GM19324 (cell line): ENCODE measurements around the gene EEF1A1.
"Not testable (repeated sequence)": the region's sequence is repeated elsewhere in the genome, so short reads cannot be mapped to it uniquely, and the experiment has no call there.

Experiments
- ATAC-seq: cut with Tn5 transposase; IDR thresholded peaks from one replicate; pipeline ENCODE4 v1.9.1; 2021; ENCODE audit warnings: mild to moderate bottlenecking, moderate library complexity; ENCODE audit not compliant: unreplicated experiment, low FRiP score

Gene EEF1A1

DNA sequence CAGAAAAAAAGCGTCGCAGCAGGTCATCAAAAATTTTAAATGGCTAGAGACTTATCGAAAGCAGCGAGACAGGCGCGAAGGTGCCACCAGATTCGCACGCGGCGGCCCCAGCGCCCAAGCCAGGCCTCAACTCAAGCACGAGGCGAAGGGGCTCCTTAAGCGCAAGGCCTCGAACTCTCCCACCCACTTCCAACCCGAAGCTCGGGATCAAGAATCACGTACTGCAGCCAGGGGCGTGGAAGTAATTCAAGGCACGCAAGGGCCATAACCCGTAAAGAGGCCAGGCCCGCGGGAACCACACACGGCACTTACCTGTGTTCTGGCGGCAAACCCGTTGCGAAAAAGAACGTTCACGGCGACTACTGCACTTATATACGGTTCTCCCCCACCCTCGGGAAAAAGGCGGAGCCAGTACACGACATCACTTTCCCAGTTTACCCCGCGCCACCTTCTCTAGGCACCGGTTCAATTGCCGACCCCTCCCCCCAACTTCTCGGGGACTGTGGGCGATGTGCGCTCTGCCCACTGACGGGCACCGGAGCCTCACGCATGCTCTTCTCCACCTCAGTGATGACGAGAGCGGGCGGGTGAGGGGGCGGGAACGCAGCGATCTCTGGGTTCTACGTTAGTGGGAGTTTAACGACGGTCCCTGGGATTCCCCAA lies at the start of gene EEF1A1:
Gene EEF1A1 (minus strand): TSS at position 345 of the 663 bp plus-strand sequence. CDS start 1,006 bp downstream, outside the sequence.
- peak; percentile 69 for ATAC-seq

DNA sequence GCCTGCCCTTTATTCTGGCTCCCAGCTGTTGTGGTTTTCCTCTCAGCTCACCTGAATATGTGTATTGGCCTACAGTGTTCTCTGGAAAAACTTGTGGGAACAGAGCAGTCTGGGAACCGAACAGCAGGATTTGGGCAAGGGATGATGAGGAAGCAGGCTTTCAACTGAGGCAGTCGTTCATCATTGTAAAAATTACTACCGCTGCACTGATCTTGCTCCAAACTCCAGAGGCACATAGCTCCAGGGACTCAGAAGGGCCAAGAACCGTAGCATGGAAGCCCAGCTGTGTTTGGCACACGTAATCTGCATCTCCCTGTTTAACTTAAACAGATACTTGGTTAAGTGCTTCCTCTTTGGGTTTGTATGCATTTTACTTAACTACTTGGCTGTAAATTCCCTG lies 48.3 kb upstream of the EEF1A1 start:
- ATAC-seq = no peak

DNA sequence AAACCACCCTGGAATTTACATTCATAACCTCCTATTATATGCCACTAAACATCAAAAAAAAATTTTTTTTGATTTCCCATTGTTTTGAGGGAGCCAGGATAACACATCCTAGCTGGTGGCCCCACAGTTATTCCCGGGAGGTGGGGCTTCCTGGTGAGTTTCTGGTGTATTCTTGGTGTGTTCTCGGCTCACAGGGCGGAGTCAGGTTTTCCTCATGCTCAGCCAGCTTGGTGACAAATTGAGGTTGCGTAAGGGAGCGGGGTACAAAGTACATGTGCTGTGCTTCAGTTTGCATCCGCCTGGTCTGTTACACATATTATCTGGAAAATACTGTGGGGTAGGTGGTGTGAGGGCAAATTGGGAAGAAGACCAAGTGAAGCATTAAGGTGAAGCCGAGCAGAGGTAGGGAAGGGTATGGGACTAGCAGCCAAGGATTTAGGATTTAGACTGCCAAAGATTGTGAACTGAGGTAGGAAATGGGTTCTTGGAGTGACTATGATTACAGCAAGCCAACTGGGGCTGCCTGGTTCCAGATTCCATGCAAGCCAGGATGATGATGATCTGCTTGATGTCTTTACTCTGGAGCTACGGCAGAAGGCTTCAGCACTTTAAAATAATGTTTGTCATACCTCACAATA lies 46.2 kb upstream of the EEF1A1 start:
- no peak for ATAC-seq

DNA sequence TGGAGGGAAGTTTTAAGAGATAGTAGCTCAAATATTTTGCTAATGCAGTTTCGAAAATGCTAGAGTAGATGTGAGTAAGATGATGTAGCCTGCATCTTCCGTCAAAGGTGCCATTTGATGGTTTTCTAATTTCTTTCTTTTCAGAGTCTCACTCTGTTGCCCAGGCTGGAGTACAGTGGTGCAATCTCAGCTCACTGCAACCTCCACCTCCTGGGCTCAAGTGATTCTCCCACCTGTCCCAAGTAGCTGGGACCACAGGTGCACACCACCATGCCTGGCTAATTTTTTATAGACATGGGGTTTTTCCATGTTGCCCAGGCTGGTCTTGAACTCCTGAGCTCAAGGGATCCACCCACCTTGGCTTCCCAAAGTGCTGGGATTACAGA lies 45.6 kb upstream of the EEF1A1 start:
- ATAC-seq = not testable (repeated sequence)

DNA sequence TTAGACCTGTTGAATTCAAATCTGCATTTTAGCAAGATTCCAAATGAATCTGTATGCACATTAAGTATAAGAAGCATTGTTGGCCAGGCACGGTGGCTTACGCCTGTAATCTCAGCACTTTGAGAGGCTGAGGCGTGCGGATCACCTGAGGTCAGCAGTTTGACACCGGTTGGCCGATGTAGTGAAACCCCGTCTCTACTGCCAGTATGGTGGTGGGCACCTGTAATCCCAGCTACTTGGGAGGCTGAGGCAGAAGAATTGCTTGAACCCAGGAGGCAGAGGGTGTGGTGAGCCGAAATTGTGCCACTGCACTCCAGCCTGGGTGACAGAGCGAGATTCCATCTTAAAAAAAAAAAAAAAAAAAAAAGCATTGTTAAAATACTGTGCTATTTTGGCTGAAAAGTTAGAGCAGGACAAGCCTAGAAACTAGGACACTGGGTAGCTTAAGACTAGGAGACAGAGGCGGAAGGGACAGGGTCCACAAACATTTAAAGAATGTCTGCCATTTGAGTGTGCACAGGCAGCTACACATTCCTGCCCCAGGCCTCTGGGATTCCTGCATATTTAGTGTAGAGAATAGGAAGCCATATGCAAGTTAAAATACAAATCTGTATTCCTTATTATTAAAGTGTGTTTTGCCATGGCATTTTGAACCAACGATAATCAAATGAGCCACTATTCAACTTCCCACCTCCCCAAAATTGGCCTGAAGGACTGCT lies 45.1 kb upstream of the EEF1A1 start:
- ATAC-seq = no peak

DNA sequence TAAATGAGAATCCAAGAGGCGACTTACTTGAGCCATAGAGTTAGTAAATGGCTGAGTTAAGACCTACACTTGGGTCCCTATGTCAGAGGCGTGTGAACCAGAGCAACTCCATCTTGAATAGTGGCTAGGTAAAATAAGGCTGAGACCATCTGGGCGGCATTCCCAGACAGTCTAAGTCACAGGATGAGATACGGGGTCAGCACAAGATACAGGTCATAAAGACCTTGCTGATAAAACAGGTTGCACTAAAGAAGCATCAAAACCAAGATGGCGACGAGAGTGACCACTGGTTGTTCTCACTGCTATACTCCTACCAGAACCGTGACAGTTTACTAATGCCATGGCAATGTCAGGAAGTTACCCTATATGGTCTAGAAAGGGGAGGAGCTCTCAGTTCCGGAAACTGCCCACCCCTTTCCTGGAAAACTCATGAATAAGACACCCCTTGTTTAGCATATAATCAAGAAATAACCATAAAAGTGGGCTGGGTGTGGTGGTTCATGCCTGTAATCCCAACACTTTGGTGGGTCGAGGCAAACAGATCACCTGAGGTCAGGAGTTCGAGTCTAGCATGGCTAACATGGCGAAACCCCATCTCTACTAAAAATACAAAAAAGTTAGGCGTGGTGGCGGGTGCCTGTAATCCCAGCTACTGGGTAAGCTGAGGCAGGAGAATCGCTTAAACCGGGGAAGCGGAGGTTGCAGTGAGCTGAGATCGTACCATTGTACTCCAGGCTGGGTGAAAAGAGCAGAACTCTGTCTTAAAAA lies 43.9 kb upstream of the EEF1A1 start:
- no peak for ATAC-seq

DNA sequence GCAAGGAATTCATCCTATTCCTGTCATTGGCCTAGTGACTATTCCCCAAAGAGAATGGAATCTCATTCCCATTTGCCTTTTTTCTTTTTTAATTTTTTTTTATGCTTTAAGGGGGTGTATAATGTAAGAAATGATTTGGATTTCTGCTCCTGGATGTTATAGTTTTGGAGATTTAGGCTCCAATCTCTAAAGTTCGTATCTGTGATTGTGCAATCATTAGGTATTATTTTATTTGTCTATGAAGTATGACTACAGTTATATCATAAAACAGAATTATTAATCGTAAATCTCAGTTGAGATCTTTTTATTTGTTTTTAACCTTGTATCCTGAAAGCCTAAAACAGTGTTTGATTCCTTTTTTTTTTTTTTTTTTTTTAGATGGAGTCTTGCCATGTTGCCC lies 41.7 kb upstream of the EEF1A1 start:
- ATAC-seq = no peak

DNA sequence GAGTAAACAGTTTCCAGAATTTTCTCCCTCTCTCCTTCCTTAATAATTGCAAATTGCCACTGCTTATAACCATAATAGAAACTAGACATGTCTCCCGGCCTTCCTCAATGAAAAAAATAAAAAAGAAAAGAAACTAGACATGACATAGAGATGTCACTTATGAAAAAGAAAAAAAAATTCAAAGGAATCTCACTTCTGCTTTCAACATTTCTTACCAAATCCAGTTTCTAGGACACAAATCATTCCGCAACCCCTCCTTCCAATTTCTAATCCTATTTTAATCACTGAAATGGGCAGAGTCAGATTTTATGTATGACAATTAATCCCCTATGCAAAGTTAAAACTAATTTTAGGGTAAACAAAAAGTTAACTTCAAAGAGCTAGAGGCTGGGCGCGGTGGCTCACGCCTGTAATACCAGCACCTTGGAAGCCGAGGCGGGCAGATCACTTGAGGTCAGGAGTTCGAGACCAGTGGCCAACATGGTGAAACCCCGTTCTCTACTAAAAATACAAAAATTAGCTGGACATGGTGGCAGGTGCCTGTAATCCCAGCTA lies 40.1 kb upstream of the EEF1A1 start:
- no peak for ATAC-seq

DNA sequence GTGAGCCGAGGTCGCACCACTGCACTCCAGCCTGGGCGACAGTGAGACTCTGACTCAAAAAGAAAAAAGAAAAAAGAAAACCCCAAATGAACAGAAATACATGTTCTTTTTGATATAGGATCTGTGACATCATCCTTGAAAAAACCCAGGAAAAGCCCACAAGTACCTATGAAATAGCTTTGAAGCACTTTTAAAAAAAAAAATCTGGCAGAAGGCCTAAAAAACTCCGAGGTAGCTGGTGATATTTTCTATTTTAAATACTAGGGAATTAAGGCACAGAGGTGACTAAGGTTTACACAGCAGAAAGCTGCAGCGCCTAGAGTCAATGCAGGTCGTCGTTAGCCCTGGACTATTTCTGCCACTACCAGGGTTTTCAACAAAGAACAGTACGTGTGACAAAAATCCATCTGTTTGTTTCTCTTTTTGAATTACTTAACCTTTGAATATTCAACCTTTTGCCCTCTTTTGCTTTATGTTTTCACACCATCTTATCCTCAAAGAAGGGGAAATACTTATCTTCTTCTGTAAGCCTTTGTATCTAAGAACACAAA lies 39.4 kb upstream of the EEF1A1 start:
- no peak for ATAC-seq

DNA sequence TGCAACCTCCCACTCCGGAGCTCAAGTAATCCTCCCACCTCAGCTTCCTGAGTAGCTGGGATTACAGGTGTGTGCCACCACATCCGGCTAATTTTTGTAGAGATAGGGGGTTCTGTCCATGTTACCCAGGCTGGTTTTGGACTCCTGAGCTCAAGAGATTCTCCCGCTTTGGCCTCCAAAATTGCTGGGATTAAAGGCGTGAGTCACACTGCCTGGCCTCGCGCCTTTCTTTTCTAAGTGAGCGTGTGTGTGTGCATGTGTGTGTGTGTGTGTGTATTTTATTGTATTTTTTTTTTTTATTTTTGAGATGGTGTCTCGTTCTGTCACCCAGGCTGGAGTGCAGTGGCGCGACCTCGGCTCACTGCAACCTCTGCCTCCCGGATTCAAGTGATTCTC lies 38.6 kb upstream of the EEF1A1 start:
- not testable (repeated sequence) for ATAC-seq

DNA sequence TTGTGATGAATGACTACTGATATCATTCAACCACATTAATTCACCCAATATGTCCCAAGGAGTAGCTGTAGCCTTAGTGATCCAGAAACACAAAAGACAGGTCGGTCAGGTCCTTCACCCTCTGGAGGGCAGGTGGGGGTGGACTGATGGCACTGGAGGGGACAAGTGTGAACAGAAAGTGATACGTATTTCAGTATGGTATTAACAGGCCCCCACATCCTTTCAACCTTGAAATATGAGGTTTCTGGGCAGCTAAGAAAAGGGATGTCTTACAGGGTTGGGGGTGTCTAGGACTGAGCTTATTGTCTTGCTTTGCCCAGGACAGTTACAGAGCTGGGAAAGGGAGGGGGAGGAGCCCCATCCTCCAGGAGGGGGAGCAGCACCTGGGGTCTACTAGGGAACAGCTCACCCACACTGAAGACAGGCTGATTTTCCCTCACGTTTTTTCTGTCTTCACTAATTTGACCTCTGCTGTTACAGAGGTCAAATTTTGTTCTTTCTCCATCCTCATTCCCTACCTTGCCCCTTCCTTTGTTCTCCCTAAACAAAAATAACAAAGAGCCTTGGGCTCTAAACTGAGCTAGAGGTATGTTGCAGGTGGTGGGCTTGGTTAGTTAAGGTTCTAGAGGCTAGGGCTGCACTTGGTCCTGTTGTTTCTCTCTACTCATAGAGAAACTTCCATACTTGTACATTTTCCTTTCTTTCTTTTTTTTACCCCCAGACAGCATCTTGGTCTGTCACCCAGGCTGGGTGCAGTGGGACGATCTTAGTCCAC lies 38.0 kb upstream of the EEF1A1 start:
- peak; percentile 40 for ATAC-seq

DNA sequence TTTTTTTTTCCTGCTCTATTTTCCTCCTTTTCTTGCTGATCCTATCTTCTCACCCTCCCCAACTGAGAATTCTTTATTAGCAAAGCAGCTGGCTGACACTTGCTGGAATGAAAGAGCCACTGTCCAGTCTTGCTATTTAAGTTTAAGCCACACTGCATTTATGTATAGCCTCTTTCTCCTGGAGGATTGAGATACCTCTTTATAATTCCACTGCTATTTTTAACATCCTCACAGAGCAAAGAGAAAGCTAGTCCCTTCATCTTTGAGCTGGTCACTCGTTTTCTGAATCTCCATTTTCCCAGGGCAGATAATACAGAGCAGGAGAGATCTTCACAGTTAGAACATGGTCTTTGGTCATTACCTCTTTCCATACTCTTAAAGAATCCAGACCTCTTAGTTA lies 36.0 kb upstream of the EEF1A1 start:
- ATAC-seq = no peak

DNA sequence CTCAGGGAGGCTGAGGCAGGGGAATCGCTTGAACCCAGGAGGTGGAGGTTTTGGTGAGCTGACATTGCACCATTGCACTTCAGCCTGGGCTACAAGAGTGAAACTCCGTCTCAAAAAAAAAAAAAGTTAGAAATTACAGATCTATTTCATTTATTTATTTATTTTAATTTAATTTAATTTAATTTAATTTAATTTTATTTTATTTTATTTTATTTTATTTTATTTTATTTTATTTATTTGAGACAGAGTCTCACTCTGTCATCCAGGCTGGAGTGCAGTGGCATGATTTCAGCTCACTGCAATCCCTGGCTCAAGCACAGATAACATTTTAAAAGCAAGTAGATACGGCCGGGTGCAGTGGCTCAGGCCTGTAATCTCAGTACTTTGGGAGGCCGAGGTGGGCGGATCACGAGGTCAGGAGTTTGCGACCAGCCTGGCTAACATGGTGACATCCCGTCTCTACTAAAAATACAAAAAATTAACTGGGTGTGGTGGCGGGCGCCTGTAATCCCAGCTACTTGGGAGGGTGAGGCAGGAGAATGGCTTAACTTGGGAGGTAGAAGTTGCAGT lies 34.6 kb upstream of the EEF1A1 start:
- ATAC-seq = not testable (repeated sequence)

DNA sequence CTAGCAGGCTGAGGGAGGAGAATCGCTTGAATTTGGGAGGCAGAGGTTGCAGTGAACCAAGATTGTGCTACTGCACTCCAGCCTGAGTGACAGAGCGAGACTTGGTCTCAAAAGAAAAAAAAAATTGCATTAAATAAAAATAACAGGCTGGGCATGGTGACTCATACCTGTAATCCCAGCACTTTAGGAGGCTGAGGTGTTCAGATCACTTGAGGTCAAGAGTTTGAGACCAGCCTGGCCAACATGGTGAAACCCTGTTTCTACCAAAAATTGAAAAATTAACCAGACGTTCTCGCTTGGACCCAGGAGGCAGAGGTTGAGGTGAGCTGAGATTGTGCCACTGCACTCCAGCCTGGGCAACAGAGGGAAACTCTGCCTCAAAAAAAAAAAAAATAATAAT lies 30.3 kb upstream of the EEF1A1 start:
- ATAC-seq = not testable (repeated sequence)

DNA sequence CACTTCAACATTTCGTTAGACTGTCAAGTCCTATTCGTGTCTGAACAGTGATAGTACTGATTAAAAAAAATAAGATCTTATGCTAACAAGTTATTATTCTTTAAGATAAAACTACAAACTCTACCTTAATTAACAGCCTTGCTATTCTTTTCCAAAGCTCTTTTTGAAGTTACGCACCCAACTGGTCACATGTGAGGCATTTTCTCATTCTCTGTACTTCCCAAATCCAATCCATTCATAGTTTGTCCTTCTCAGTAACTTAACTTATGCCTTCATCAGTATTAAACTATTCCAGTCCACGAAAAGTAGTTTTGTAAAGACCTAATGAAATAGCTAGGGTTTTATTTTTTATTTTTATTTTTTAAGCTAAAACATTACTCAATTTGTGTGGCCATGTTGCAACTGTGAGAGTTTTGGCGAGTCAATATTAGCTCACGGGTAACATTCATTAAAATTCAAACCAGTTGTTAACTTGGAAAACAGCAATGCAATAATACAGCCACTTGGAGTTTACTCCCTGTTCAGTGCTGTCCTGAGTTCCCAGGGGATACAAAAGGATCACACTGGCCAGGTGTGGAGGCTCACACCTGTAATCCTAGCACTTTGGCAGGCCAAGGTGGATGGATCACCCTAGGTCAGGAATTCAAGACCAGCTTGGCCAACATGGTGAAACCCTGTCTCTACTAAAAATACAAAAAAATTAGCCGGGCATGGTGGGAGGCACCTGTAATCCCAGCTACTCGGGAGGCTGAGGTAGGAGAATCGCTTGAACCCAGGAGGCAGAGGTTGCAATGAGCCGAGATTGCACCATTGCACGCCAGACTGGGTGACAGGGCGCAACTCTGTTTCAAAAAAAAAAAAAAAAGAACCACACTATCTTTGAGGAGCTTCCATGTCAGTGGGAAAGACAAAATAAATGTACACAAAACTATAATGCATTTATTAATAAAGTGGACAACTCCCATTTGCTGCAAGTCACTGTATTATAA lies 27.9 kb upstream of the EEF1A1 start:
- ATAC-seq = no peak

DNA sequence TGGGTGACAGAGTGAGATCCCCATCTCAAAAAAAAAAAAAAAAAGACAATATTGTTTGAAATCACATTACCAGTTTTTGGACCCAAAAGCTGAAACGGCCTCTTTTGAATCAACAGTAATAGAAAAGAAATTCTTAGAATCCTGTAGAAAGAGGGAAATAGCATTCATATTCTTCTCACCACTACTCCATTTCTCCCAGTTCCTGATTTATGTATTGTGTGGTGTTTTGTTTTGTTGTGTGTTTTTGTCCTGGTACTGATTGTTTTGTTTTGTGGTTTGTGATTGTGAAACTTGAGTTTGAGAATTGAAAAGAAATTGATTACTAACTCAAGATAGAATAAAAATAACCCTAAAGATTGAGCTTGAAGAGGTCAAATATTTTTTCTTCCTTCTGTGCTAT lies 26.2 kb upstream of the EEF1A1 start:
- ATAC-seq = no peak

DNA sequence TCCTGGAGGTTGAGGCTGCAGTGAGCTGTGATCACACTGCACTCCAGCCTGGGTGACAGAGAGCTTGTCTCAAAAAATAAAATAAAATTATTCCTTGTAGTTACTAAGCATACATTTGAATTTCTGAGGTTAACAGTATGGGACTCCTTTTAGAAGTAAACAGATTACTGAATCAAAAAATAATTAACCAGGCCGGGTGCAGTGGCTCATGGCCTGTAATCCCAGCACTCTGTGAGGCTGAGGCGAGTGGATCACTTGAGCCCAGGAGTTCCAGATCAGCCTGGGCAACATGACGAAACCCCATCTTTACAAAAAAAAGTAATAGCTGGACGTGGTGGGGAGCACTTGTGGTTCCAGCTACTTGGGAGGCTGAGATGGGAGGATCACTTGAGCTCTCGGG lies 22.1 kb upstream of the EEF1A1 start:
- no peak for ATAC-seq

DNA sequence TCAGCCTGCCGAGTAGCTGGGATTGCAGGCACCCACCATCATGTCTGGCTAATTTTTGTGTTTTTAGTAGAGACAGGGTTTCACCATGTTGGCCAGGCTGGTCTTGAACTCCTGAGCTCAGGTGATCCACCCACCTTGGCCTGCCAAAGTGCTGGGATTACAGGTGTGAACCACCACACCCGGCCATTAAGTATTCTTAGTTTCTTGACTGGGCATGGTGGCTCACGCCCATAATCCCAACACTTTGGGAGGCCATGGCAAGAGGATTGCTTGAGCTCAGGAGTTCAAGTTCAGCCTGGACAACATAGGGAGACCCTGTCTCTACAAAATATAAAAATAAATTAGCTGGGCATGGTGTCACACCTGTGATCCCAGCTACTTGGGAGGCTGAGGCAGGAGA lies 21.6 kb upstream of the EEF1A1 start:
- ATAC-seq = not testable (repeated sequence)
